ENCODE results near the gene KANTR.
A peak's percentile ranks its signal among the peaks of the same experiment; 100 is the strongest.

KANTR gene

DNA sequence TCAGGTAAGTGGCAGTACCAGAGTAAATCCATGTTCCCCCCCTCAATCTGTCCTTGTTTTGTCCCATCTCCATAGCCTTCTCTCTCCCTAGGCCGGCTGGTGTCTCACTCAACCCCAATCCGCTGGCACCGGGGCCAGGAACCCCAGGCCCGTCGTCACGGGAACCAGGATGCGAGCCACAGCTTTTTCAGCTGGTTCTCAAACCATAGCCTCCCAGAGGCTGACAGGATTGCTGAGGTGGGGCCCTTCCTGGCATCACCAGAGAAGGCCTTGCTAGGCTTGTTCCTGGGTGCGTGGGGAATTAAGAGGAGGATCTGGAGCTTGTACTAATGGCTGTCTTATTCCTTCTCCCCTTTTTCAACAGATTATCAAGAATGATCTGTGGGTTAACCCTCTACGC lies 9.1 kb upstream of the KANTR start:
- in situ Hi-C loops (cut with HindIII; ENCODE audit: low pct_unique_long_range_greater_than_20kb, low sequenced_read_pairs), result no loop called here
- DNase-seq (ENCODE audit: low read depth in 1 of 2, low spot score in 1 of 2), result no peak
- no peak for TF ChIP-seq JUND (IDR thresholded peaks at IDR 0.05; ENCODE audit: low read depth)

DNA sequence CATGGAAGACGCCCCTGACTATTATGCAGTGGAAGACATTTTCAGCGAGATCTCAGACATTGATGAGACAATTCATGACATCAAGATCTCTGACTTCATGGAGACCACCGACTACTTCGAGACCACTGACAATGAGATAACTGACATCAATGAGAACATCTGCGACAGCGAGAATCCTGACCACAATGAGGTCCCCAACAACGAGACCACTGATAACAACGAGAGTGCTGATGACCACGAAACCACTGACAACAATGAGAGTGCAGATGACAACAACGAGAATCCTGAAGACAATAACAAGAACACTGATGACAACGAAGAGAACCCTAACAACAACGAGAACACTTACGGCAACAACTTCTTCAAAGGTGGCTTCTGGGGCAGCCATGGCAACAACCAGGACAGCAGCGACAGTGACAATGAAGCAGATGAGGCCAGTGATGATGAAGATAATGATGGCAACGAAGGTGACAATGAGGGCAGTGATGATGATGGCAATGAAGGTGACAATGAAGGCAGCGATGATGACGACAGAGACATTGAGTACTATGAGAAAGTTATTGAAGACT lies 8.2 kb upstream of the KANTR start:
- no peak for DNase-seq (ENCODE audit: low read depth in 1 of 2, low spot score in 1 of 2)
- in situ Hi-C loops (cut with HindIII; ENCODE audit: low pct_unique_long_range_greater_than_20kb, low sequenced_read_pairs), result no loop called here
- no peak for TF ChIP-seq JUND (IDR thresholded peaks at IDR 0.05; ENCODE audit: low read depth)

DNA sequence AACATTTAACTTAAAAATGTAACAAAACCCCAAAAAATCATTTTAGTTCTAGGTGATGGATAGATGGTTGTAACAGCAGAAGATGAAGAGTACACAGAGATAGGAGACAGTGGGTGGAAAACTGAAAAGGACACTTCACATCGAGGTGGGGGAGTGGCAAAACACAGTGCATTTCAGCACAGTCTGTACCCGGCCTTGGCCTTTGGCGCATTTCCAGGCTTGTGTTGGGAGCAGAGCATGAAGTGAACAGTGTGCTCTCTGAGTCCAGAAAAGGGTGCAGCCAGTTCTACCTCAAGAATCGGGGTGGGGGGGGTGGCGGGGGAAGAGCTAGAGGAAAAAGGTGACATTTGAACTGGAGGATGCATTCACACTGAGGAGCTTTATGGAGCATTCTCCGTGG lies 7.5 kb upstream of the KANTR start:
- in situ Hi-C loops (cut with HindIII; ENCODE audit: low pct_unique_long_range_greater_than_20kb, low sequenced_read_pairs), result no loop called here

DNA sequence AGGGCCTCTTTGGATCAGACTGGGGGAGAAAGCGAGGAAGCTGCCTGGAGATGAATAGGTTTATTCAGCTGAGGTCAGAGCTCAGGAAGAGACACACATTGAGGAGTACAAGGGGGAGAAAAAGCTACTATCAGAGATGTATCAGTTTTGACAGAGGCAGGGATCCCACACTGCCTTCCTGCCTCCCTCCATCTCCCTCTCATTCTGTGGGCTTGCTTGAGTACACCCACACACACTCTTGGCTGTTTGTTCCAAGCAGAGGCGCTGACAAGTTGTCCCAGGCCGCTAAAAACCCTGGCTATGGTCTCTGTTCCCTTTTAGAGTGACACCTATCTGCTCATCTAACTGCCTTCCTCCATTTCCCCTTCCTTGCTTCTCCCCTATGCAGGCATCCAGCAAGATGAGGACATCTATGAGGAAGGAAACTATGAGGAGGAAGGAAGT lies 6.5 kb upstream of the KANTR start:
- no peak for TF ChIP-seq JUND (IDR thresholded peaks at IDR 0.05; ENCODE audit: low read depth)
- no peak for DNase-seq (ENCODE audit: low read depth in 1 of 2, low spot score in 1 of 2)
- in situ Hi-C loops (cut with HindIII; ENCODE audit: low pct_unique_long_range_greater_than_20kb, low sequenced_read_pairs), result no loop called here

More for the DNA sequence above, 7.5 kb upstream of the KANTR start:
- TF ChIP-seq JUND (IDR thresholded peaks at IDR 0.05; ENCODE audit: low read depth), result no peak
- DNase-seq (ENCODE audit: low read depth in 1 of 2, low spot score in 1 of 2), result no peak

DNA sequence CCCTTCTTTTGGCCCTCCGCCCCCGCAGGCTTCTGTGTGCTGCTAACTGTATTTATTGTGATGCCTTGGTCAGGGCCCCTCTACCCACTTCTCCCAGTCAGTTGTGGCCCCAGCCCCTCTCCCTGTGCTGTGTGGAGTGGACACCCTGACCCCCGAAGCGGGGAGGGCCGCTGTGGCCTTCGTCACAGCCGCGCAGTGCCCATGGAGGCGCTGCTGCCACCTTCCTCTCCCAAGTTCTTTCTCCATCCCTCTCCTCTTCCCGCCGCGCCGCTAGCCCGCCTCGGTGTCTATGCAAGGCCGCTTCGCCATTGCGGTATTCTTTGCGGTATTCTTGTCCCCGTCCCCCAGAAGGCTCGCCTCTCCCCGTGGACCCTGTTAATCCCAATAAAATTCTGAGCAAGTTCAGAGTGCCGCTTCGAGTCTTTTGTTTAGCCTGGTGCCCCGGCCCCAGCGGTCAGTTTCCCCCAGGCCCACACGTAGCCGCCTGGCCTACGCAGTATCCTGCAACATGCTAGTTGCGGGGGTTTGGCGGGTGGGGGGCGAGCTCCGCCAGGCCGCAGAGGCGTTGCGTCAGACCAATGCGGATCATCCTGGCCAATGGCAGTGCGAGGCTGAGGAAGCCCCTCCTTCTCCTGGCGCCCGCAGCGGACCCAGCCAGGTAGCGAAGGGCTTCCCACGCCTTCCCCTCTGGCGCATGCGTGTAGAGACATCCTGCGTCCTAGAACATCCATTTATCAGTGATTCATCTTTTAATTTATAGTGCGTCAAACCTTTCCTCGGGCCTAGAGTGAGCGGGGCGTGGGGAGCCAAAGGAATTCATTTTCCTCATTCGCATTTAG lies 5.6 kb upstream of the KANTR start:
- TF ChIP-seq JUND (IDR thresholded peaks at IDR 0.05; ENCODE audit: low read depth), result no peak
- DNase-seq (ENCODE audit: low read depth in 1 of 2, low spot score in 1 of 2), result no peak
- in situ Hi-C loops (cut with HindIII; ENCODE audit: low pct_unique_long_range_greater_than_20kb, low sequenced_read_pairs), result no loop called here

DNA sequence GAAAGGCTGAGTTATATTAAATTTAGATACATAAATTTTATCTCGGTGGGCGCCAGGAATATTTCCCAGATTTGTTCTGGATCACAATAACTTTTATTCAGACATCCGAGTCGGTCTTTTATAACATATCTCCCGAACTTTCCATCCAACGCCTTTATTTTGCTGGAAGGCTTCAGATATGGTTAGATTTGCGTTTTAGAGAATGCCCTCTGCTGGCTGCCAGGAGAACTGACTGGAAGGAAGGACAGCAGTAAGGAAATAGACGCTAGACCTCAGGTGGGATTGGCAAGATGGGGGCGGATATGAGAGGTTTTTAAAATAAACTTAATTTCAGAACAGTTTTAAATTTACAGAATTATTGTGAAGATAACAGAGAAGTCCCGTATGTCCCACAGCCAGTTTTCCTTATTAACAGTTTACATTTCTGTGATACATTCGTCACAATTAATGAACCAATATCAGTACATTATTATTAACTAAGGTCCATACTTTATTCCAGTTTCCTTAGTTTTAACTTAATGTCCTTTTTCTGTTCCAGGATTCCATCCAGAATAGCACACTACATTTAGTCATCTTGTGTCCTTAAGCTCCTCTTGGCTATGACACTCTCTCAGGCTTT lies 4.6 kb upstream of the KANTR start:
- no peak for TF ChIP-seq JUND (IDR thresholded peaks at IDR 0.05; ENCODE audit: low read depth)
- in situ Hi-C loops (cut with HindIII; ENCODE audit: low pct_unique_long_range_greater_than_20kb, low sequenced_read_pairs), result no loop called here
- DNase-seq (ENCODE audit: low read depth in 1 of 2, low spot score in 1 of 2), result peak; percentile 44 to 62

DNA sequence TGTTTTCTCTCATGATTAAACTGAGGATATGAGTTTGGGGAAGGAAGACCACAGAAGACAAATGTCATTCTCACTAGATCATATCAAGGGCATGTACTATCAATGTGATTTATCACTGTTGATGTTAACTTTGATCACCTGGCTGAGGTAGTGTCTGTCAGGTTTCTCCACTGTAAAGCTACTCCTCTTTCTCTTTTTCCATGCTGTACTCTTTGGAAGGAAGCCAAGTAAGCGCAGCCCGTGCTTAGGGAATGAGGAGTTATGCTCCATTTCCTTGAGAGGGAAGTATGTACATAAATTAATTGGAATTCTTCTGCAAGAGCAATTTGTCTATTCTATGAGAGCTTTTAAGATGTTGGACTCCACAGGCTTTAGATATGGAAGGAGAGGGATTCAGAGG lies 4.0 kb upstream of the KANTR start:
- DNase-seq (ENCODE audit: low read depth in 1 of 2, low spot score in 1 of 2), result no peak
- no peak for TF ChIP-seq JUND (IDR thresholded peaks at IDR 0.05; ENCODE audit: low read depth)
- in situ Hi-C loops (cut with HindIII; ENCODE audit: low pct_unique_long_range_greater_than_20kb, low sequenced_read_pairs), result no loop called here

DNA sequence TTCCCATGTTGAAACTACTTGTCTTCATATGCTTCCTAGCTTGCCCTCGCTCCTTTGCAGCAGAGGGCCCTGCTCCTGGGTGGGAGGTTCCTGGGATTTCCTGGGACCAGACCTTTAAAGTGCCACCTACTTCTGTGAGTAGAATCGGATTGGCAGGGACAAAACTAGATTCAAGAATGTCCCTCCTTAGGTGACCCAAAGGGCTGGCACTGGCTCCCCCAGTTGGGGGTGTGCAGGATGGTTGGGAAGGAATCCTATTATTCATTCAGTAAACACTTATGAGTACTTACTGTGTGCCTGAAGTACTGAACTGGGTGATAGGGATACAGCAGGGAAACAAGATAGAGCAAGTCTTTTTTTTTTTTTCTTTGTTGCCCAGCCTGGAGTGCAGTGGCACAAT lies 2.6 kb upstream of the KANTR start:
- TF ChIP-seq JUND (IDR thresholded peaks at IDR 0.05; ENCODE audit: low read depth), result no peak
- no peak for DNase-seq (ENCODE audit: low read depth in 1 of 2, low spot score in 1 of 2)
- in situ Hi-C loops (cut with HindIII; ENCODE audit: low pct_unique_long_range_greater_than_20kb, low sequenced_read_pairs), result no loop called here

DNA sequence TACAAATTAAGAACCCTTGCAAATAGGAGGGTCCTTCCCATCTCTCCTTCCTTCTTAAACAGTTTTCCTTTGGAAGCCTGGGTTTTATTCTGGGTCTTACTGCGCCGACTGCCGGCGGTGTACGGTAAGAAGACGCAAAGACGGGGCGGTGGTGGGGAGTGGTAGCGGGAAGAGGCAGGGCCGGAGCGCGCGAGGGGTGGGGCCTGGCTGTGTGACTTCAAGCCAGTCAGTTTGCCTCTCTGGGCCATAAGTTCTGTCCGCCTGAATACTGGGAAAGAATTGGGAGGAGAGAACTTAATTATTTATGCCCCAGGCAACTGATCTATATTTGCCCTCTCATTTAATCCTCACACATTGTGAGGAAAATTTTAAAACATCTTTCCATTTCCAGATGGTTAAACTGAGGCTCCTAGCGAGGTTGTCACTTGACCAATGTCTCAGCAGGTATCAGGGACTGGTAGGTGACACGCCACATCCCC lies 726 bp upstream of the KANTR start:
- in situ Hi-C loops (cut with HindIII; ENCODE audit: low pct_unique_long_range_greater_than_20kb, low sequenced_read_pairs), result no loop called here
- no peak for TF ChIP-seq JUND (IDR thresholded peaks at IDR 0.05; ENCODE audit: low read depth)
- DNase-seq (ENCODE audit: low read depth in 1 of 2, low spot score in 1 of 2), result peak; percentile 46 to 89

DNA sequence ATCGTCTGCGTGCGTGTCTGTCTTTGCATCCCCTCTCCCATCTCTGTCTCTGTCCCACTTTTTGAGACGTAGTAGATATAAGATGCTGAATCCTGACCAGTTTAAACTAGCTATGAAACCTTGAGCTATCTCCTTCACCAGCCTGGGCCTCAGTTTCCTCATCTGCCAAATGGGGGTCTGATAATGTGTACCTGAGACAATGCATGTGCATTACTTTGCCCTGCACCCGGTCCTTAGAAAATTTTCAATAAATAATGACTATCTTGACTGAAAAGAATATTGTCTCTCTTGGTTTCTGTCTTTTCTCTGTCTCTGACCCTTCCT lies 602 bp downstream of the KANTR start:
- TF ChIP-seq JUND (IDR thresholded peaks at IDR 0.05; ENCODE audit: low read depth), result no peak
- in situ Hi-C loops (cut with HindIII; ENCODE audit: low pct_unique_long_range_greater_than_20kb, low sequenced_read_pairs), result no loop called here
- DNase-seq (ENCODE audit: low read depth in 1 of 2, low spot score in 1 of 2), result no peak

DNA sequence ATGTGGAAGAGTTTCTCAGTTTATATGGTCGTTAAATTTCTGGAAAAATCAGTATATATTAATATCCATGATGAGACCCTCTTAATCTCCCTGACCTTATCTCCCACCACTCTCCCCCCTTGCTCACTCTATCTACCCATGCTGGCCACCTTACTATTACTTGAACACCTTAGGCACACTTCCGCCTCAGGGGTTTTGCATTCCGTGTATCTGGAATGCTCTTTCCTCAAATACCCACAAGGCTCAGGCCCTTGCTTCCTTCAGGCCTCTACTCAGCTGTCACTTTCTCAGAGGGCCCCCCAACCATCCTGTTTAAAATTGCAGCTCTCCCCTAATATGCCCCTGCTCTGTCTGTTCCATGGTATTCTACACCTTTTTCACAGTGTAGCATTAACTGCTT lies 1.9 kb downstream of the KANTR start:
- TF ChIP-seq JUND (IDR thresholded peaks at IDR 0.05; ENCODE audit: low read depth), result no peak
- in situ Hi-C loops (cut with HindIII; ENCODE audit: low pct_unique_long_range_greater_than_20kb, low sequenced_read_pairs), result no loop called here

DNA sequence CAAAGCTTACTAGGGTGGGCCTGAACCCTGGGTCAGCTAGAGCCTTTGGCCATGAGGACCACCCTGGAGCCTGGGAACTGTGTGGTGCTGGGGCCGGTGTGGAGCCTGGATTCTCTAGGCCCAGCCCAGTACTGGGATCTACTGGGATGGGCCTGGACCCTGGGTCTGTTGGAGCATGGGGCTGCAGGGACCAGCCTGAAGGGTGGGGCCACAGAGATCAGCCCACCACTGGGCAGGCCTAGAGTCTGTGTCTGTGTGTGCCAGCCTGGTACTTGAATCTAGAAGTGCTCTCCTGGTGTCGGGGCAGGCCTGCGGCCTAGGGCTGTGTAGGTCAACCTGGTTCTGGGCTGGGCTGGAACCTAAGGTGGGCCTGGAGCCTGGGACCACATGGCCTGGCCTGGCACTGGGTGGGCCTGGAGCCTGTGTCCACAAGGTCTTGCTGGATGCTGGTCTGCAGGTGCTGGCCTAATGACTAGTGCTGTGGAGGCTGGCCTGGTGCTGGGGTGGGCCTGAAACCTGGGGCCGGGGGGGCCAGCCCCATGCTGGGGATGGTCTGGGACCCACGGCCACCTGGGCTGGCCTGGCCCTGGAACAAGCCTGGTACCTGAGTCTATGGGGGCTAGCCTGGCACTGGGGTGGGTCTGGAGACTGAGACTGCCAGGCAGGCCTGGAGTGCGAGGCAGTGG lies 21.1 kb downstream of the KANTR start:
- TF ChIP-seq JUND (IDR thresholded peaks at IDR 0.05; ENCODE audit: low read depth), result no peak
- in situ Hi-C loops (cut with HindIII; ENCODE audit: low pct_unique_long_range_greater_than_20kb, low sequenced_read_pairs), result no loop called here
- no peak for DNase-seq (ENCODE audit: low read depth in 1 of 2, low spot score in 1 of 2)

More for the DNA sequence above, 1.9 kb downstream of the KANTR start:
- no peak for DNase-seq (ENCODE audit: low read depth in 1 of 2, low spot score in 1 of 2)

DNA sequence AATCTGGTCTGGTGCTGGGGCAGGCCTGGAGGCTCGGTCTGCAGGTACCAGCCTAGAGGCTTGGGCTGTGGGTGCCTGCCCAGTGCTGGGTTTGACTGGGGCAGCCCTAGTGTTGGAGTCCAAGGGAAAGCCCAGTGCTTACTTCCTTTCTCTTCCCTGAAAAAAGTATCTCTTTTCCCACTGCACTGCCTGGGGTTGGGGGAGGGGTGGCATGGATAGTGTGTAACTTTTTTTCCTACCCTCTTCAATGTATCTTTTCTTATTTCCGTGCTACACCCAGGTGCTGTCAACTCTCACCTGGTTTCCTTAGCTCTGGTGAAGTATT lies 21.6 kb downstream of the KANTR start:
- no peak for TF ChIP-seq JUND (IDR thresholded peaks at IDR 0.05; ENCODE audit: low read depth)
- in situ Hi-C loops (cut with HindIII; ENCODE audit: low pct_unique_long_range_greater_than_20kb, low sequenced_read_pairs), result no loop called here
- DNase-seq (ENCODE audit: low read depth in 1 of 2, low spot score in 1 of 2), result no peak

Measured in T47D (cell line).